GM19239 (cell line): Measurements from ENCODE around the gene MCFD2.
"Not testable (repeated sequence)": the region's sequence is repeated elsewhere in the genome, so short reads cannot be mapped to it uniquely, and the experiment has no call there.

Experiments used
- DNase-seq: peaks from one replicate; pipeline ENCODE4 v3.0.0; 2011; ENCODE audit warnings: low spot score; ENCODE audit not compliant: insufficient read length
- FAIRE-seq: peaks from 2 replicates; lab custom pipeline; 2011; peaks lifted over from hg19 to GRCh38; lab: Jason Lieb, UNC

Gene MCFD2

DNA sequence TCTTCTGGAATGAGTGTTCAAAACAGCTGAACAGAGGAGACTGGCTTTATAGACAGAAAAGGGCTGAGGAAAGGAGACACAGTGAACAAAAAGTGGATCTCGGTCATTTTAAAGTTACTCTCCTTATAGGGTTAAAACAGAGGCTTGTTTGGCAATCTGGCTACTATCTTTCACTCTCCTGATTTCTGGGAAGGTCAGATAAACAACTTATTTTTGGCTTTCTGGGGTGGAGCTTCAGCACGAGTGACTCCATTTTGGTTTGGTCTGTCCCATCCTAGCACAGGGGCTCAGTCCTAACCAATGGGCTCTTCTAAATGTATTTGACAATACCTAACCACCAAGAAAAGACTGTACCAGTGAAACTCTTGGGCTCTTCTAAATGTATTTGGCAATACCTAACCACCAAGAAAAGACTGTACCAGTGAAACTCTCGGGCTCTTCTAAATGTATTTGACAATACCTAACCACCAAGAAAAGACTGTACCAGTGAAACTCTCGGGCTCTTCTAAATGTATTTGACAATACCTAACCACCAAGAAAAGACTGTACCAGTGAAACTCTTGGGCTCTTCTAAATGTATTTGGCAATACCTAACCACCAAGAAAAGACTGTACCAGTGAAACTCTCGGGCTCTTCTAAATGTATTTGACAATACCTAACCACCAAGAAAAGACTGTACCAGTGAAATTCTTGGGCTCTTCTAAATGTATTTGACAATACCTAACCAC is 39.5 kb downstream of the MCFD2 start:
- not testable (repeated sequence) for FAIRE-seq, DNase-seq

DNA sequence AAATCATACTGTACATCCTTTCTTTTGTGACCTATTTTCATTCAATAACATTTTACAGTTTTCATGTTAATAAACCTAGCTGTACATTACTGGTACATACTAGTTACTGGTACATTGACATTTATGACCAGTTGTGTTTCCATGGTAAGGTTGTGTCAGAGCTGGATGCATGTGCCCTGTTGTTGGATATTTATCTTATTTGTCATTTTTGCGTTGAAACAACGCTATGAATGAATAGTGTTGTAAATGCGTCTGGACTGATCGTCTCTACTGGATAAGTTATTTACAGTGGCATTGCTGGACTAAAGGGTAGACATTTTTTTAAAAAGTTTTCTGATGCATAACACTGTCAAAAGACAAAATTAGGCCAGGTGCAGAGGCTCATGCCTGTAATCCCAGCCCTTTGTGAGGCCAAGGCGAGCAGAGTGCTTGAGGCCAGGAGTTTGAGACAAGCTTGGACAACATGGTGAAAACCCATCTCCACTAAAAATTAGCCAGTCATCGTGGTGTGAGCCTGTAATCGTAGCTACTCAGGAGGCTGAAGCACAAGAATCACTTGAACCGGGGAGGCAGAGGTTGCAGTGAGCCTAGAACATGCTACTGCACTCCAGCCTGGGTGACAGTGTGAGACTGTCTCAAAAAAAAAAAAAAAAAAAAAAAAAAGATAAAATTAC is 40.2 kb downstream of the MCFD2 start:
- DNase-seq (no peak), FAIRE-seq (no peak)

DNA sequence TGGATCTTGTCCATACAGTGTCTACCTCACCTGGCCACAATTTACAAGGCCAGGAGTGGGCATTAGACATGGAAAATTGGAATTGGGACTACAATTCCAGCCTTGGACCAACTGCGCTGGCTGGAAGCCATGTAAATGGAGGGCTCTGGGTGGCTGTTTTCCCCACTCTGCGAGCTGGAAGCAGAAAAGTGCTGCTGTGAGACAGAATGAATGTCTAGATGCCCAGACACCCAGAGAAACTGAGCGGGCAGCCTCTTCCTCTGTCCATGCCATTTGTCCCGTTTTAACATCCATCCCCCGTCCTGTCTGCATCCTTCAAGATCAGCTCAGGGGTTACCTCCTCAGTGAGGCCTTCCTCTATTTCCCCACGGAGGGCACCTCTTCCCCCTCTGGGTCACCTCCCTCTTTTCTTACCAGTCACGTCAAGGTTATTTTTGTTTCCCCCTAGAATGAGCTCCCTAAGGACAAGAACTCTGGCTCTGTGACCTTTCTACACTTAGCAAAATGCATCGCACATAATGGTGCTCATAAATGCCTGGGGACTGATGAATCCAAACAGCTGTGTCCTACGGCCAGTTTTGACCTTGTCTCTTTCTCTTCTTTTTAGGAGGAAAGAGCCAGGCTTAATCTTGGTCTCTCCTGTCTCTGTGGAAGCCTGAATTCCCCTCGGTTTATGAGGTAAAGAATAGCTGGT is 41.2 kb downstream of the MCFD2 start:
- no peak for DNase-seq
- no peak for FAIRE-seq

DNA sequence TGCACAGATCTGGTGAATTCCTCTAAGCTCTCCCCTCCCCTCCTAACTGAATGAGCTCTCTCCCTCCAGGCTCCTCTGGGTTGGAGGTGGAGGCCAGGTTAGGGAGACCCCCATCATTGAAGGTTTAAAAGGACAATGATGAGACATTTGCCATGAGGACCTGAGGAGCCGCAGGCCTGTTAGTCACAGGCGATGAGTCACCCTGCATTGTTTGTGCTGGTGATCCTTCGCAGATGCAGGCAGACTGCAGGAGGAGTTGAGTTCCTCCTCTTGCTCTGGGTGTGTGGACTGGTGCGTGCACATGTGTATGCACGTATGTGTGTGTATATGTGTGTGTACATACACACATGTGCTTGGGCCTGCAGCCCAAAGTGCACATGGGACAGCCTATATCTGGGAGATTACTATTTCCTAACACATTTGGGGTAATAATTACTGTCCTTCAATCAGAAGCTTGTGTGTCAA is 42.0 kb downstream of the MCFD2 start:
- FAIRE-seq: no peak

GRCh38 chr2:46872902-46873603 is 42.6 kb downstream of the MCFD2 start:
- FAIRE-seq (no peak), DNase-seq (no peak)

More for the DNA sequence above, 42.0 kb downstream of the MCFD2 start:
- DNase-seq: no peak

DNA sequence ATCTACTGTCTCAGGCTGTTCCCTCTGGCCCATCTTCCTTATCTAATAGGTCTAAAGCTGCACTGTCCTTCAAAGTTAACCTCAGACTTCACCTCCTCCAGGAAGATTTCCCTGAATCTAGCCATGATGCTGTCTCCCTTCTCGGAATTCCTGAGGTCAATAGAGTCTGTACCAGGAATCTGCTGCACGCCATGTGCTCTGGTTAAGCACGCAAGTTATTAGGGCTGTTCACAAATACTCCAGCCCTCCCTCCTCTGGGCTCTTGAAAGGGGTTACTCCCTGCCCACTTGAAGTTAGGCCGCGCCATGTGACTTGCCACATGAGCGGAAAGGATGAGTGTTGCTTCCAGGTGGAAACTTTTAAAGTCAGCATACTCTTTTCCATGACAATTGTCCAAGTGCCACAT is 43.6 kb downstream of the MCFD2 start:
- no peak for FAIRE-seq

GRCh38 chr2:46870051-46870839 is 45.4 kb downstream of the MCFD2 start:
- DNase-seq (no peak), FAIRE-seq (no peak)

More for the DNA sequence above, 43.6 kb downstream of the MCFD2 start:
- no peak for DNase-seq

- DNase-seq (no peak), FAIRE-seq (no peak)
These were observed 46.0 kb downstream of the MCFD2 start for GRCh38 chr2:46869621-46870020.

- DNase-seq (no peak), FAIRE-seq (no peak)
These were observed 48.8 kb downstream of the MCFD2 start for GRCh38 chr2:46866770-46867246.

DNA sequence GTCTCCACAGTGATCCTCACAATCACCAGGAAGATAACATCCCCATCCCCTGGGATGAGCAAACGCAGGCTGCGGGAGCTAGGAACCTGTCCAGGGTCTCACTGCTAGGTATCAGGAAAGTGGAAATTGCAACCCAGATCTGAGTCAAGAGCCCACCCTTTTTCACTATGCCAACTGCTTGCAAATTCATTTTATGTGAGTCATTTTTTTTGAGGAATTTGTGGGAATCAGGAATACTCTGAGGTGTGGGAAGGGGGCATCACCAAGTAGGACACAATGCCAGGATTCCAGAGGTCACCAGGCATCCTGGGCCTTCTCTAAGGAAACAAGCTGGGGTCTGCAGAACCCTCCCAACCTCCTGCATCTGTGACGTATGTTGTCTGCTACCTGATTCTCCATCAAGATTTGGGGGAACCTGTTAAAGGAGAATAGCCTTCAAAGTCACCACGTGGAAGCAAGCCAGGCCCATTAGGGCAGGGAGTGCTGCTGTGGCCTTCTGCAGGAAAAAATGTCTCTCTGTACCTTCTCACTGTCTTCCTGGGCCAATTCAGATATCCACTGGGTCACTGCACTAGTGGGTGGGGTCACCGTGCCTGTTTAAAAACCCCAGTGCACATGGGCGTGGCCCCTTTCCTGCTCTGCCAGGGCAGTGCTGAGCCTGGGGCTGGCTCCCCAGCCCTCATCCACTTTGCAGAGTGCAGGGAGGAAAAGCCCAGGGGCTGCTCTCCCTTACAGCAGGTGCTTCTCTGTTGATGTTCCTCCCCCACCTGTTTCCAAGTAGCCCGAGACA is 50.2 kb downstream of the MCFD2 start:
- DNase-seq: no peak
- FAIRE-seq: no peak

DNA sequence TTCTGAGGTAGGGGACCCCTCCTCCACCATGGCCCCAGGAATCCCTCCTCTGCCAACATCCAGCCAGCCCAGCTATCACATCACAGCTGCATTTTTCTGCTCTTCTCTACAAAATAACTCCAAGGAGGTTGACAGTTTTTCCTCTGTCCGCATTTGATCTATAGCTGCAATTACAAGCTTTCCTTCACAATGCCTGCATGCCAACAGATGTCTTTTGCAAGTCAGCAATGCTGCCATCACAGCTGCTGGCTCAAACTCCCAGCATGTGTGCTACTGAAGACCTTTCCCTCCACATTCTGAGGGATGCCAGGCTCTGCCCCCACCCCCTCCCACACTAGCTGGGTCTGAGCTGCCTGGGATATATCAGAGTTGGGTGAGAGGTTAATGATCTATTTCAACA is 51.7 kb downstream of the MCFD2 start:
- no peak for DNase-seq
- no peak for FAIRE-seq

DNA sequence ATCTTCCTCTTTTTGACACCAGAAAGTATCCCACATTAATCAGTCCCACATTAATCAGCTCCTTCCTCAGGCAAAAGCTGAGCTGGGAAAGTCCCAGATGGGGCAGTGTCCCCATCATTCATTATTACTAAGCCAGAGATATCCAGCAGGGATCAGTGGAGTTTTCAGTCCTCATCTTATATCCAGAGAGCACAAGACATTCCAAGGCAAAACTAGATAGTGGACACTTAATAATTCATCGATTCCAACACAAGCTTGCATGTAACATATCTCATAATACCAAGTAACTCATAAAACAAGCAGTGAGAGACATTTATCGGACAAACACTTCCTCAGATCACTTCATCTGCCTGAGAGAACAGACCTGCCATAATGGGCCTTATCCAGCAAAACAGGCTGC is 53.1 kb downstream of the MCFD2 start:
- DNase-seq (no peak), FAIRE-seq (no peak)

DNA sequence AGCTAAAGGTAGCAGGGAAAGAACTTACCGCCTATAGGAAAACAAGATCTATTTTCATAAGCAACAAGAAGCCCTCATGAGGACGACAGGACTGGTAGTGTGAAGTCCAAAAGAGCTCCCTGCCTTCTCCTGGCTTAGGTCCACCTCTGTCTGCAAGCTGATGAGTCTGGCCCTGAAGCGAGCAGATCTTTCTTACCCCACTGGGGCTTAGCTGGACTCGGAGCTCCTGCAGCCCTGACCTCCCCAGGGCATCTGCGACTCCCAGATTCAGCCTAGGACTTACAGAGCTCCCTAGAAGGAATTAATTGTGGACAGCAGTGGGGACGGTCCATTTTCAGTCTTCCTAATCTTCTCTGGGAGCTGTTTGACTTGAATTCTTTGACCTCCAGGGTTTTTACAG is 53.7 kb downstream of the MCFD2 start:
- DNase-seq (no peak), FAIRE-seq (no peak)

- FAIRE-seq (no peak), DNase-seq (no peak)
These were observed 56.1 kb downstream of the MCFD2 start for GRCh38 chr2:46859482-46859881.

DNA sequence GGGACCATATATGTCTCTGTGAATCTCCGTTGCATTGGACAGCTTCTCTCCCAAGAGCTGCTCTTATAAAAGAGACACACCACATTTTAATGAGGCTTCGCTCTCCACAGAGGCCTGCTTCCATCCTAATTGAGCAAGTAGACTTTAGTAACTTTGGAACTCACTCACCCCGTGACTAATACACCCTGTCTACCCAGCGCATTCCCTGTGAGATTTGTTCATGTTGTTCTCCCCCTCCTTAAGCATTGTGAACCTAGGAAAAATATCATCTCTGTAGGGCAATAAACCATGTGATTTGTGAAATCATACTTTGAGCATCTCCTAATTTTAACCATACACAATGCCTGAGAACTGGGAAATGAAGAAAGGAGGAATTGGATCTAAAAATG is 56.9 kb downstream of the MCFD2 start:
- DNase-seq (no peak), FAIRE-seq (no peak)

- DNase-seq (no peak), FAIRE-seq (no peak)
These were observed 57.5 kb downstream of the MCFD2 start for GRCh38 chr2:46857871-46858701.

DNA sequence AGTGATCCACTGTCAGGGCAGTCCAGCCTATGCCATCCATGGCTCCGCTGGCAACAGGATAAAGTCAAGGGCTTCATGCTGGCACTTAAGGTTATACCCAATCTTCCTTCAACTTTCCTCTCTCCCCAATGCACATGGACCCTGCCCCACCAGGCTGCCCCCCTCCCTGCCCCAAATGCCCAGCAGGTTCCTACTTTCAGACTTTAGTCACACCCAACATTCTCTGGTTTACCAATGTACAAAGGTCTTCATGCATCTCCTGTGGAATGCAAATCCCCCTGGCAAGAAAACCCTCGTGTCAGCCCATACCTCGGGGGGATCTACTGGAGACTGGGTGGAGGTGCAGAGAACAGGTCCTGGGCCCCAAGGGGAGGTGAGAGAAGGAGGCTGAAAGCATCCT is 59.3 kb downstream of the MCFD2 start:
- DNase-seq: no peak
- FAIRE-seq: no peak

DNA sequence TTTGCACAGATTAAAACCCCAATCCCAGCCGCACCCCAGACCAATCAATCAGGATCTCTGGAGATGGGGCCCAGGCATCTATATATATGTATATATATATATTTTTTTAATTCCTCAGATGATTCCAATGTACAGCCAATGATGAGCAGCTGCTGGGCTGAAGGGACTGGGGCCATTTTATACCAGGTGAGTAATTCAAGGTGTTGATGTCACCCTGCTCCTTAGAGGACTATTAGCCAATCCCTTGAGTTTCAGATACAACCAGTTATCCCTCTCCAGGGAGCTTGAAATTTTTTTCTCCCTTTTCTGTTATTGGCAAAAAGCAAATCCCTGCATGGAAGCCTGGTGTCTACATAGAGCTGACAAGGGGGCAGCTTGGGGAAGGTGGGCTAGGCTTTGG is 59.8 kb downstream of the MCFD2 start:
- DNase-seq: no peak
- FAIRE-seq: no peak
